Right atrium auricular region (tissue), 2 donors: ENCODE measurements around the gene CCNI2. TPM values are rescaled to one million over a fixed set of nuclear protein-coding genes. Genes with fewer than 3 reads are reported as not detected.

Source experiments
- DNase-seq: peaks from one replicate; pipeline ENCODE4 v3.0.0-alpha.2; 2019; ENCODE audit warnings: low spot score
- H3K27ac ChIP-seq, 2 donors: fragments of 200-600 bp; sonication (generic); 1 replicate in 1 of 2; 2 replicates in 1 of 2; pipeline ENCODE4 v1.5.1; 2016 to 2019
- H3K27me3 ChIP-seq, 2 donors: fragments of 200-600 bp; sonication (generic); one replicate each; pipeline versions ENCODE4 v1.5.1 to v1.6.0; 2017 to 2019
- H3K36me3 ChIP-seq: fragments of 200-600 bp; sonication (generic); one replicate; pipeline ENCODE4 v1.5.1; 2016
- H3K4me1 ChIP-seq, 2 donors: fragments of 200-600 bp; sonication (generic); one replicate each; pipeline versions ENCODE4 v1.5.1 to v1.6.0; 2017 to 2019
- H3K4me3 ChIP-seq, 2 donors: fragments of 200-600 bp; sonication (generic); 1 replicate in 1 of 2; 2 replicates in 1 of 2; pipeline ENCODE4 v1.5.1; 2017 to 2019; ENCODE audit warnings: mild to moderate bottlenecking in 1 of 2, moderate library complexity in 1 of 2
- H3K9me3 ChIP-seq, 2 donors: fragments of 200-600 bp; sonication (generic); one replicate each; pipeline ENCODE4 v1.5.1; 2019
- total RNA-seq, 2 donors: library from RNA; depleted of rRNA; stranded (reverse); fragments of >200 nt; gene quantifications; one replicate each; pipeline ENCODE4 v1.1.0, GENCODE V29; 2016
- TF ChIP-seq, protein P1 (sequence below), 2 donors: fragments of 200-600 bp; sonication (generic); IDR thresholded peaks; one replicate each; pipeline ENCODE4 v1.5.1; 2019; ENCODE audit warnings: antibody characterized with exemption in 2 of 2

Gene CCNI2
- total RNA-seq, 2 donors from 2014 or later, result not detected

DNA sequence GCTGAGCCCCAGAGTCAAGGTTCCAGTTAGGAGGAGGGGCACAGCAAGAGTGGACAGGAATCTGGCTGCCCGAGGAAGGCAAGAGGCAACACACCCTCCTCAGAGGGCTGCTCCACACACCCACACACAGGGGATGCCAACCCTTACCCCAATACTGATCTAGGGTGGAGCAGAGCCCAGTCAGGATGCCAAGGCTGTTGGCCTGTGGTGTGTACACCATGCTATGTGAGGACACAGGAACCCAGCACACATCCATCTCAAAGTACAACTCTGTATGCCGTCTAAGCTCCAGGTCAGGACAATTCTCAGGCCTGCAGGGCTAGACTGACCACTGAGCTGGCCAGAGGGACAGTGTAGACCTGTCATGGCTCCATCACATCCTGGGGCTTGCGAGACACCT lies 27.2 kb downstream of the CCNI2 start:
- H3K27me3 ChIP-seq, result no peaks in the 10 kb centered on the region
- peaks cover 0 to 70% of the 10 kb centered on the region in 2 donors for H3K4me1 ChIP-seq
- H3K27ac ChIP-seq, result peak overlapping the region; percentile 38 to 77
- no peaks in the 10 kb centered on the region for H3K9me3 ChIP-seq
- TF ChIP-seq, protein P1, sequence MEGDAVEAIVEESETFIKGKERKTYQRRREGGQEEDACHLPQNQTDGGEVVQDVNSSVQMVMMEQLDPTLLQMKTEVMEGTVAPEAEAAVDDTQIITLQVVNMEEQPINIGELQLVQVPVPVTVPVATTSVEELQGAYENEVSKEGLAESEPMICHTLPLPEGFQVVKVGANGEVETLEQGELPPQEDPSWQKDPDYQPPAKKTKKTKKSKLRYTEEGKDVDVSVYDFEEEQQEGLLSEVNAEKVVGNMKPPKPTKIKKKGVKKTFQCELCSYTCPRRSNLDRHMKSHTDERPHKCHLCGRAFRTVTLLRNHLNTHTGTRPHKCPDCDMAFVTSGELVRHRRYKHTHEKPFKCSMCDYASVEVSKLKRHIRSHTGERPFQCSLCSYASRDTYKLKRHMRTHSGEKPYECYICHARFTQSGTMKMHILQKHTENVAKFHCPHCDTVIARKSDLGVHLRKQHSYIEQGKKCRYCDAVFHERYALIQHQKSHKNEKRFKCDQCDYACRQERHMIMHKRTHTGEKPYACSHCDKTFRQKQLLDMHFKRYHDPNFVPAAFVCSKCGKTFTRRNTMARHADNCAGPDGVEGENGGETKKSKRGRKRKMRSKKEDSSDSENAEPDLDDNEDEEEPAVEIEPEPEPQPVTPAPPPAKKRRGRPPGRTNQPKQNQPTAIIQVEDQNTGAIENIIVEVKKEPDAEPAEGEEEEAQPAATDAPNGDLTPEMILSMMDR (IDR thresholded peaks at IDR 0.05), result no peak
- no peak overlapping the region for H3K4me3 ChIP-seq
- H3K36me3 ChIP-seq, result no peaks in the 10 kb centered on the region
- no peak for DNase-seq

DNA sequence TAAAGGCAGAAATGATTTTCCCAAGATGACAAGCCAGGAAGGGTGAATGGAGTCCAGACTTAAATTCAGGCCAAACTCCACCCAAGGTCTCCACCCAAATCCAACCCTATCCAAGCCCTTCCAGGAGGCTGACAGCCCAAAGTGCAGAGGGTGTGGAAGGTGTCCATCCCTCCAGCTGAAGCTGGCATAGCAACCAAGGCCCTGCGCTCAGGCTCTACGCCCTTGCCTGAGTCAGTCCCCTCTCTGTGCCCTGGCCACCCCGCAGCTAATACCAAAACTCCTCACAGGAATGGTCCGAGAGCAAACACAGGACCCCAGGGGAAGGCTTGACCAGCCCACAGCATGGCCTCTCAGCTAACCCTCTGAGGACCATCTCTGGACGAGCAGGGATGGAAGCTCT lies 27.7 kb downstream of the CCNI2 start:
- no peaks in the 10 kb centered on the region for H3K27me3 ChIP-seq
- no peaks in the 10 kb centered on the region for H3K36me3 ChIP-seq
- no peaks in the 10 kb centered on the region for H3K9me3 ChIP-seq
- H3K4me1 ChIP-seq, result peaks cover 0 to 70% of the 10 kb centered on the region in 2 donors
- no peak overlapping the region for H3K4me3 ChIP-seq
- no peak for DNase-seq
- peak overlapping the region; percentile 66 to 77 for H3K27ac ChIP-seq
- TF ChIP-seq, protein P1 (IDR thresholded peaks at IDR 0.05), result no peak

DNA sequence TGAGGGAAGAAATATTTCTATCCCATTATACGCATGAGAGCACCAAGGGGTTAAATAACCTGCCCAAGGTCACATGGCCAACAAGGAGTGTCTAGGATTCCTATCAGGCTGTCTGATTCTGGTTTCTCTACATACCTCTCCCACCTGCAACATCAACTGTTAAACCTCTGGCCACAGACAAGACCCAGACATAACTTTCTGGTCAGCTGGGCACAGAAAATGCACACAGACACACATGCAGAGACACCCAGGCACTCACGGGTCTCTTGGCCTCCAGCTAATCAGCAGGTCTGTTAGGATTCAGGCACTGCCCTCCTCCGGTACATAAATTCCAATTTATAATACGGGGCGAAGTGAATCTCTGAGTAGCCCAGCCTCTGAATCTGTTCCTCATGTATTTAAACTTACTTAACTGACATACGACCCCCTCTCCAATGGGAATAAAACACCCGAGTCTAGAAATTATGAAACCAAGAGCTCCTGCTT lies 28.3 kb downstream of the CCNI2 start:
- Histone ChIP-seq H3K36me3 (no peaks in the 10 kb centered on the region), H3K27me3 (no peaks in the 10 kb centered on the region), H3K27ac (peak overlapping the region; percentile 66 to 77), H3K9me3 (no peaks in the 10 kb centered on the region), H3K4me3 (peak overlapping the region; percentile 55 to 83), H3K4me1 (peaks cover 0 to 66% of the 10 kb centered on the region in 2 donors)
- no peak for DNase-seq
- TF ChIP-seq, protein P1 (IDR thresholded peaks at IDR 0.05), result no peak

DNA sequence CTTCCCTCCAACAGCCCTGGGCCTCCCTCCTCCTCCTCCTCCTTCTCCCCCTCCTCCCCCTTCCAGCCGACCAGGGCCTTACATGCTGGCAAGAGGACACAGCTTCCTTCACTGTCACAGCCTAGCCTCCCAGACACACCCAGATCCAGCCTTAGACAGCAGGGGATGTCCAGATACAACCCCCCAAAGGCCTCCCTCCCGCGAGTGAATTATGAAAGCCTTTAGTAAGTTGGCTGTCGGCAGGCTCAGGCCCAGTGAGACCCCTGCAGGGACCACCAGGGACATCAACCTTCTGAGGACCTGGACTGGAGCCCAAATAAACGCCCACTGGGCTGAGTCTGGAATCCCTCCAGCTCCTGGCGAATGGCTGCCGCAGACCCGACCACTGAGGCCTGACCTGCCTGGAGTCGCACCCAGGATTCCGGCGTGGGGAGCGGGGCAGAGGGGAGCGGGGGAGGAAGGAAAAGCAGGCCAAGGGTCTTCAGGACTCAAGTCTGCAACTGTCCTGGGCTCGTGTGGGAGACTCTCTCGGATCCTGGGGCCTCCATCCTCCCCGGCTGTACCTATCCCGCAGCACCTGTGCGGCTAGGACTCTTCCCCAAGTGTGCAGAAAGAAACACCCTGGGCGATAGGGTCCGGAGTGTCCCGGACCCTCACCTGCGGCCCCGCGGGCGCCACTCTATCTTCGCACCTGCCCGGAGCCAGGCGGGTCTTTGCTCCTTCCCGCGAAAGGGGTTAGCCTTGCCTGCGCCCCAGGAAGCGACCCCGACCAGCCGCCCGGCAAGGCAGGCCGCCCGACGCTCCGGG lies 29.1 kb downstream of the CCNI2 start:
- DNase-seq, result no peak
- H3K27ac ChIP-seq, result peak overlapping the region; percentile 66 to 77
- peaks cover 0 to 58% of the 10 kb centered on the region in 2 donors for H3K4me1 ChIP-seq
- H3K36me3 ChIP-seq, result no peaks in the 10 kb centered on the region
- TF ChIP-seq, protein P1 (IDR thresholded peaks at IDR 0.05), result no peak
- H3K4me3 ChIP-seq, result peak overlapping the region; percentile 55 to 83
- H3K27me3 ChIP-seq, result no peaks in the 10 kb centered on the region
- no peaks in the 10 kb centered on the region for H3K9me3 ChIP-seq

DNA sequence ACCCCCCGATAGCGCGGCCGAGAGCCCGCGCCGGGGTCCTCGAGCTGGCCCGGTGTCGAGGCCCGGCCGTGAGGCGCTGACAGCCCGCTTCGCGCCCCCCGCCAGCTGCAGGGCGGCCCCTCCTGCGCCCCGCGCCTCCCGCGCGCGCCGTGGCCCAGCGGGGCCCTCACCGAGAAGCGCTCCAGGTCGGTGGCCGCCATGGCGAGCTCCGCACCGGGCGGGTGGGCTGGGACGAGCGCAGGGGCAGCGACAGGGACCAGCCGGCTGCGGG lies 29.6 kb downstream of the CCNI2 start:
- Histone ChIP-seq H3K27ac (peak overlapping the region; percentile 66 to 77), H3K36me3 (no peaks in the 10 kb centered on the region), H3K27me3 (no peaks in the 10 kb centered on the region), H3K4me1 (peaks cover 0 to 52% of the 10 kb centered on the region in 2 donors), H3K9me3 (no peaks in the 10 kb centered on the region), H3K4me3 (peak overlapping the region; percentile 55 to 83)
- no peak for DNase-seq
- TF ChIP-seq, protein P1 (IDR thresholded peaks at IDR 0.05), result no peak
